GM12891 (cell line): Measurements from ENCODE around the gene ALDH1L1.
"Not testable (repeated sequence)": the region's sequence is repeated elsewhere in the genome, so short reads cannot be mapped to it uniquely, and the experiment has no call there.

Source experiments
- POLR2A ChIP-seq: IDR thresholded peaks from 2 replicates; pipeline ENCODE4 v1.6.1; 2011; ENCODE audit warnings: low read depth, low read length, control low read depth
- POLR2AphosphoS5 ChIP-seq: IDR thresholded peaks from 2 replicates; pipeline ENCODE4 v1.6.1; 2011; ENCODE audit warnings: low read depth, low read length, control low read depth
- SPI1 ChIP-seq: IDR thresholded peaks from 2 replicates; pipeline ENCODE4 v1.6.1; 2011; ENCODE audit warnings: low read depth, low read length, control low read depth
- TAF1 ChIP-seq: IDR thresholded peaks from 2 replicates; pipeline ENCODE4 v1.6.1; 2011; ENCODE audit warnings: low read depth, low read length, control low read depth

- not testable (repeated sequence) for TF ChIP-seq POLR2A, SPI1, POLR2AphosphoS5, TAF1
These were observed 88.3 kb downstream of the ALDH1L1 start for GRCh38 chr3:126092128-126092527.
